Tibial nerve (tissue), 4 donors: Measurements from ENCODE around the gene DHRSX. TPM values are rescaled to one million over a fixed set of nuclear protein-coding genes. Genes with fewer than 3 reads are reported as not detected.

Experiments
- DNase-seq, 2 donors: peaks; one replicate each; pipeline ENCODE4 v3.0.0-alpha.2; 2019; ENCODE audit warnings: low spot score in 2 of 2
- H3K27ac ChIP-seq, 4 donors: fragments of 200-600 bp; sonication (generic) in 3 of 4; one replicate each; pipeline ENCODE4 v1.5.1; 2017 to 2019; ENCODE audit warnings: mild to moderate bottlenecking in 1 of 4
- H3K27me3 ChIP-seq, 2 donors: fragments of 200-600 bp; sonication (generic) in 1 of 2; one replicate each; pipeline versions ENCODE4 v1.5.1 to v1.6.0; 2017 to 2019
- H3K36me3 ChIP-seq, 3 donors: fragments of 200-600 bp; sonication (generic); one replicate each; pipeline ENCODE4 v1.5.1; 2018 to 2019
- H3K4me1 ChIP-seq, 4 donors: fragments of 200-600 bp; sonication (generic) in 3 of 4; one replicate each; pipeline ENCODE4 v1.5.1; 2017 to 2019
- H3K4me3 ChIP-seq, 4 donors: fragments of 200-600 bp; sonication (generic) in 3 of 4; one replicate each; pipeline ENCODE4 v1.5.1; 2017 to 2019; ENCODE audit warnings: mild to moderate bottlenecking in 1 of 4, moderate library complexity in 1 of 4
- H3K9me3 ChIP-seq, 4 donors: fragments of 200-600 bp; sonication (generic) in 3 of 4; one replicate each; pipeline ENCODE4 v1.5.1; 2017 to 2019
- EP300 ChIP-seq, 2 donors: sonication (generic); formaldehyde crosslinking; IDR thresholded peaks; one replicate each; pipeline ENCODE4 v1.6.1; 2017; ENCODE audit warnings: antibody characterized with exemption in 2 of 2, mild to moderate bottlenecking in 1 of 2
- POLR2A ChIP-seq, 2 donors: fragments of 450-650 bp; IDR thresholded peaks; one replicate each; pipeline ENCODE4 v1.6.1; 2017; ENCODE audit warnings: antibody characterized with exemption in 2 of 2, mild to moderate bottlenecking in 2 of 2, moderate library complexity in 2 of 2
- WGBS, 2 donors: methylation state at CpG; one replicate each; pipeline ENCODE4 v1.1.5; 2018; 5-methylcytosine and 5-hydroxymethylcytosine counted together
- total RNA-seq, 4 donors: library from RNA; depleted of rRNA; stranded (reverse); fragments of >200 nt; gene quantifications; one replicate each; pipeline ENCODE4 v1.1.0, GENCODE V29; 2016
- TF ChIP-seq, protein P1 (sequence below), 5 experiments: fragments of 200-600 bp in 3 of 5; fragments of 450-650 bp in 2 of 5; sonication (generic) in 3 of 5; IDR thresholded peaks; one replicate each; pipeline ENCODE4 v1.5.1; 2016 to 2019; ENCODE audit warnings: antibody characterized with exemption in 5 of 5, mild to moderate bottlenecking in 3 of 5, moderate library complexity in 2 of 5

The DHRSX gene
- total RNA-seq, 4 donors from 2014 or later, result 20.3 to 44.3 (median 31.7) TPM

DNA sequence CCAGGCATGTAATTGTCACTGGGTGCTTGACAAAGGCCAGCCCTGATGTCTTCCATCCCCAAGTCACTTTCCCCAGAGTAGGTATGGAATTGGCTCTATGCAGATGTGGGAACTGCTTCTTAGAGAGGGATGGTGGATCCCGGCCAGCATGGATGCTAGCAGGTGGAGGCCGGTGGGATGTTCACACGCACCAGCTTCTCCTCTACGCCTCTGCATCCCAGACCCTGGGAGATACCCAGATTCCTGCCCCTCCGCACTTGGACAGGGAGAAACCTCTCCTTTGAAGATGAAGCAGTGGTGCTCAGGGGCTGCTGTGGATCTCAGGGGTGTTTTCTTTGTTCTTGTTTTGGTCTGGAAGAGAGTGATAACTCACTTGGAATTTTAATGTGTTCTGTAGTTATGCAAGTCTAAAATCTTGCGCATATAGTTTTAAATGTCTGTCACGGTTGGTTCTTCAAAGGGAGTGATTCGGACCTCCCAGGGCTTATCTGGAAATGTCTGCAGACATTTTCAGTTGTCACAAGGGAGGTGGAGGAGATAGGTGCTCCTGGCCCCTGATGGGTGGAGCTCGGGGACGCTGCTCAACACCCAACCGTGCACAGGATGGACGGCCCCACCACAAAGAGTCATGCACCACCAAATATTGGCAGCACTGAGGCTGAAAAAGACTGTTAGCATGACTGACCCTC, 308.0 kb downstream of the DHRSX start:
- DNase-seq, result no peak
- Histone ChIP-seq H3K27me3 (no peaks in the 10 kb centered on the region), H3K9me3 (peaks cover 0 to 7% (median 0%) of the 10 kb centered on the region in 4 donors), H3K4me3 (no peak overlapping the region), H3K27ac (no peak overlapping the region), H3K36me3 (no peaks in the 10 kb centered on the region), H3K4me1 (no peaks in the 10 kb centered on the region)
- 63 to 75% methylated on average over 12 of the region's 12 CpGs for WGBS, 2 donors
- TF ChIP-seq EP300 (IDR thresholded peaks at IDR 0.05) (no peak), POLR2A (IDR thresholded peaks at IDR 0.05) (no peak)

GRCh38 chrX:2188840-2189239, 311.9 kb downstream of the DHRSX start:
- H3K4me1 ChIP-seq, result no peaks in the 10 kb centered on the region
- H3K4me3 ChIP-seq, result no peak overlapping the region
- no peak for DNase-seq
- WGBS, 2 donors, result 80 to 83% methylated on average over 7 of the region's 7 CpGs
- TF ChIP-seq EP300 (IDR thresholded peaks at IDR 0.05), result no peak
- TF ChIP-seq POLR2A (IDR thresholded peaks at IDR 0.05), result no peak
- TF ChIP-seq, protein P1, sequence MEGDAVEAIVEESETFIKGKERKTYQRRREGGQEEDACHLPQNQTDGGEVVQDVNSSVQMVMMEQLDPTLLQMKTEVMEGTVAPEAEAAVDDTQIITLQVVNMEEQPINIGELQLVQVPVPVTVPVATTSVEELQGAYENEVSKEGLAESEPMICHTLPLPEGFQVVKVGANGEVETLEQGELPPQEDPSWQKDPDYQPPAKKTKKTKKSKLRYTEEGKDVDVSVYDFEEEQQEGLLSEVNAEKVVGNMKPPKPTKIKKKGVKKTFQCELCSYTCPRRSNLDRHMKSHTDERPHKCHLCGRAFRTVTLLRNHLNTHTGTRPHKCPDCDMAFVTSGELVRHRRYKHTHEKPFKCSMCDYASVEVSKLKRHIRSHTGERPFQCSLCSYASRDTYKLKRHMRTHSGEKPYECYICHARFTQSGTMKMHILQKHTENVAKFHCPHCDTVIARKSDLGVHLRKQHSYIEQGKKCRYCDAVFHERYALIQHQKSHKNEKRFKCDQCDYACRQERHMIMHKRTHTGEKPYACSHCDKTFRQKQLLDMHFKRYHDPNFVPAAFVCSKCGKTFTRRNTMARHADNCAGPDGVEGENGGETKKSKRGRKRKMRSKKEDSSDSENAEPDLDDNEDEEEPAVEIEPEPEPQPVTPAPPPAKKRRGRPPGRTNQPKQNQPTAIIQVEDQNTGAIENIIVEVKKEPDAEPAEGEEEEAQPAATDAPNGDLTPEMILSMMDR (IDR thresholded peaks at IDR 0.05), result no peak
- H3K27me3 ChIP-seq, result no peaks in the 10 kb centered on the region
- H3K36me3 ChIP-seq, result peaks cover 0 to 4% (median 0%) of the 10 kb centered on the region in 3 donors
- no peak overlapping the region for H3K27ac ChIP-seq
- H3K9me3 ChIP-seq, result peaks cover 0 to 22% (median 0%) of the 10 kb centered on the region in 4 donors

DNA sequence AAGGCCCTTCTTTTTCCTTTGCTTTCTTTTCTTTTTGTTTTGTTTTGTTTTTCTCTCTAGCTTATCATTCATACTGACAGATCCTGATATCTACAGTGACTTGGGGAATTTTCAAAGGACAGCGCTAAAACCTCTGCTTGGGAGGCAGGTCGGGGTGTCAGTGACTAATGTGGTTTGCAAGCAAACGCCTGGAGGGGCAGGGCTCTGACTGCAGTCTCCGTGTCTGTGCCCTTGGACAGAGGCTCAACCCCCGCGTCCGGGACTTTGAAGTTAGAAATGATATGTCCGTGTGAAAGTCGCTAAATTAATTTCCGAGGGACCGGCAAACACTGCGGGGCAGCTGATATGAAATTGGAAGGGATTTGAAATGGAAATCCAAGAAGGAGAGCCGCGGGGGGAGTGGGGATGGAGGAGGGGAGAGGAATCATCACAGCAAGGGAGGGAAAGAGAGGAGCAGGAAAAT, 312.4 kb downstream of the DHRSX start:
- Histone ChIP-seq H3K27ac (no peak overlapping the region), H3K4me3 (no peak overlapping the region), H3K27me3 (no peaks in the 10 kb centered on the region), H3K9me3 (peaks cover 0 to 22% (median 0%) of the 10 kb centered on the region in 4 donors), H3K36me3 (peaks cover 0 to 4% (median 0%) of the 10 kb centered on the region in 3 donors), H3K4me1 (no peaks in the 10 kb centered on the region)
- no peak for DNase-seq
- TF ChIP-seq, protein P1 (IDR thresholded peaks at IDR 0.05), result no peak
- TF ChIP-seq POLR2A (IDR thresholded peaks at IDR 0.05), result no peak
- no peak for TF ChIP-seq EP300 (IDR thresholded peaks at IDR 0.05)
- 23 to 41% methylated on average over 14 of the region's 14 CpGs for WGBS, 2 donors

- 88% methylated on average over 11 to 15 of the region's 15 CpGs for WGBS, 2 donors
- no peak overlapping the region for H3K27ac ChIP-seq
- no peaks in the 10 kb centered on the region for H3K27me3 ChIP-seq
- no peak for TF ChIP-seq EP300 (IDR thresholded peaks at IDR 0.05)
- no peak for TF ChIP-seq POLR2A (IDR thresholded peaks at IDR 0.05)
- TF ChIP-seq, protein P1 (IDR thresholded peaks at IDR 0.05), result no peak
- no peaks in the 10 kb centered on the region for H3K4me1 ChIP-seq
- H3K9me3 ChIP-seq, result peaks cover 0 to 22% (median 0%) of the 10 kb centered on the region in 4 donors
- no peak for DNase-seq
- peaks cover 0 to 4% (median 0%) of the 10 kb centered on the region in 3 donors for H3K36me3 ChIP-seq
- no peak overlapping the region for H3K4me3 ChIP-seq
These were observed 313.2 kb downstream of the DHRSX start for GRCh38 chrX:2187352-2188115.

DNA sequence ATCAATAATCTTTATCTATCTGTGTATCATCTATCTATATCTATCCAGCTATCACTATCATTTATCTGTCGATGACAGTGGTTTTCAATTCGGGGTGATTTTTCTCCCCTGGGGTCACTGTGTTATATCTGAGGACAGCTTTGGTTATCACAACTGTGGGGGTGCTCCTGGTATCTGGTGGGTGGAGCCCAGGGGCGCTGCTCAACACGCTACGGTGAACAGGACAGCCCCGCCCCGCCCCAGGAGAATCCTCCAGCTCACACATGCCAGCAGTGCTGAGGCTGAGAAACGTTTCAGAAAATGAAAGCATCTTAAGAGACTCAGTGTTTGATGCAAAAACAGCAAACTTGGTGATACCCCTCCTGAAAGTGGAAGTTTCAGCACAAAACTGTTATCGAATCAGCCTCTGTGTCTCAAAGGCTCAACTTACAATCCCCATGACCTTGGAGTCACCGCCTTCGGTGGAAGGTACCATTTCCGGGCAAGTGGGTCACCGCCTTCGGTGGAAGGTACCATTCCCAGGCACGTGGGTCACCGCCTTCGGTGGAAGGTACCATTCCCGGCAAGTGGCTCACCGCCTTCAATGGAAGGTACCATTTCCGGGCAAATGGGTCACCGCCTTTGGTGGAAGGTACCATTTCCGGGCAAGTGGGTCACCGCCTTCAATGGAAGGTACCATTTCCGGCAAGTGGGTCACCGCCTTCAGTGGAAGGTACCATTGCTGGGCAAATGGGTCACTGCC, 315.3 kb downstream of the DHRSX start:
- Histone ChIP-seq H3K9me3 (peaks cover 0 to 22% (median 0%) of the 10 kb centered on the region in 4 donors), H3K27me3 (no peaks in the 10 kb centered on the region), H3K4me1 (no peaks in the 10 kb centered on the region), H3K27ac (no peak overlapping the region), H3K4me3 (no peak overlapping the region), H3K36me3 (peaks cover 0 to 4% (median 0%) of the 10 kb centered on the region in 3 donors)
- no peak for DNase-seq
- WGBS, 2 donors, result 95% methylated on average over 25 of the region's 25 CpGs
- no peak for TF ChIP-seq EP300 (IDR thresholded peaks at IDR 0.05)
- TF ChIP-seq, protein P1 (IDR thresholded peaks at IDR 0.05), result no peak
- TF ChIP-seq POLR2A (IDR thresholded peaks at IDR 0.05), result no peak
